Fibroblast of lung (primary cell): ENCODE measurements around the gene IER5L. TPM values are rescaled to one million over a fixed set of nuclear protein-coding genes. Genes with fewer than 3 reads are reported as not detected.
"Not testable (repeated sequence)": the region's sequence is repeated elsewhere in the genome, so short reads cannot be mapped to it uniquely, and the experiment has no call there.

ENCODE experiments used
- DNase-seq, 2 donors: peaks; one replicate each; pipeline versions ENCODE4 v3.0.0 to v3.0.0-alpha.2; 2010; ENCODE audit warnings: low read depth in 2 of 2
- H2AFZ ChIP-seq: 2 replicates; pipeline ENCODE4 v1.5.1; 2012; ENCODE audit warnings: low read length, control low read depth, inconsistent platforms
- H3K27ac ChIP-seq: 2 replicates; pipeline ENCODE4 v1.5.1; 2011; ENCODE audit warnings: low read length, control low read depth; ENCODE audit not compliant: insufficient read depth
- H3K27me3 ChIP-seq: 2 replicates; pipeline ENCODE4 v1.5.1; 2011; ENCODE audit warnings: mild to moderate bottlenecking, low read length; ENCODE audit not compliant: control insufficient read depth, insufficient read depth
- H3K36me3 ChIP-seq: 2 replicates; pipeline ENCODE4 v1.5.1; 2011; ENCODE audit warnings: low read length; ENCODE audit not compliant: control insufficient read depth, insufficient read depth
- H3K4me1 ChIP-seq: 2 replicates; pipeline ENCODE4 v1.5.1; 2011; ENCODE audit warnings: low read length; ENCODE audit not compliant: control insufficient read depth, insufficient read depth; ENCODE audit errors: extremely low read depth
- H3K4me2 ChIP-seq: 2 replicates; pipeline ENCODE4 v1.5.1; 2011; ENCODE audit warnings: low read length, control low read depth; ENCODE audit not compliant: insufficient read depth; ENCODE audit errors: extremely low read depth
- H3K4me3 ChIP-seq, 4 experiments: fragments of 200-600 bp in 1 of 4; sonication (generic) in 1 of 4; replicated peaks in 1 of 4; 2 replicates each; pipeline ENCODE4 v1.5.1; 2011 to 2016; ENCODE audit warnings: low read length in 4 of 4, low read depth in 3 of 4, mild to moderate bottlenecking in 3 of 4, control low read depth in 2 of 4, inconsistent platforms in 1 of 4, mixed read lengths in 1 of 4; ENCODE audit not compliant: insufficient read depth in 1 of 4; ENCODE audit errors: control extremely low read depth in 1 of 4
- H3K79me2 ChIP-seq: 2 replicates; pipeline ENCODE4 v1.5.1; 2012; ENCODE audit warnings: mild to moderate bottlenecking, low read length, inconsistent platforms; ENCODE audit not compliant: control insufficient read depth, insufficient read depth
- H3K9ac ChIP-seq: 2 replicates; pipeline ENCODE4 v1.5.1; 2011; ENCODE audit warnings: mild to moderate bottlenecking, low read length, control low read depth; ENCODE audit not compliant: insufficient read depth
- H3K9me3 ChIP-seq: 2 replicates; pipeline ENCODE4 v1.5.1; 2012; ENCODE audit warnings: low read depth, low read length; ENCODE audit not compliant: control insufficient read depth, insufficient read depth
- H4K20me1 ChIP-seq: 2 replicates; pipeline ENCODE4 v1.5.1; 2011; ENCODE audit warnings: low read length; ENCODE audit not compliant: control insufficient read depth, insufficient read depth; ENCODE audit errors: extremely low read depth
- CTCF ChIP-seq, 2 donors: IDR thresholded peaks in 1 of 2; conservative IDR thresholded peaks in 1 of 2; 1 replicate in 1 of 2; 2 replicates in 1 of 2; pipeline ENCODE4 v1.5.1; 2011 to 2012; ENCODE audit warnings: low read length in 2 of 2, control low read depth in 1 of 2, inconsistent platforms in 1 of 2, low read depth in 1 of 2, mild to moderate bottlenecking in 1 of 2
- EZH2 ChIP-seq: IDR thresholded peaks from 2 replicates; pipeline ENCODE4 v1.5.1; 2012; ENCODE audit warnings: low read length, control low read depth, mild to moderate bottlenecking; ENCODE audit errors: missing control alignments
- polyA plus RNA-seq, 2 donors: library from polyadenylated mRNA; depleted of rRNA in 1 of 2; stranded (reverse) in 1 of 2; unstranded in 1 of 2; fragments of >200 nt; gene quantifications; 2 replicates each; pipeline ENCODE4 v1.2.1, GENCODE V29; 2011 to 2012; ENCODE audit warnings: missing spikeins in 1 of 2
- total RNA-seq: library from RNA; depleted of rRNA; stranded (reverse); fragments of >200 nt; gene quantifications from 2 replicates; pipeline ENCODE4 v1.2.1, GENCODE V29; 2014

Gene IER5L
- total and polyA plus RNA-seq, 2 donors (not counting 1 experiment from before 2014, with no cell fraction given): 9.2 to 71.5 TPM

GRCh38 chr9:129198319-129199043 lies 20.4 kb upstream of the IER5L start:
- Histone ChIP-seq H2AFZ (peak overlapping the region; percentile 81), H3K36me3 (no peaks in the 10 kb centered on the region), H3K9ac (peak overlapping the region; percentile 59), H3K79me2 (no peaks in the 10 kb centered on the region), H3K4me2 (peak overlapping the region; percentile 77), H3K9me3 (no peaks in the 10 kb centered on the region), H4K20me1 (no peaks in the 10 kb centered on the region), H3K4me3 (peak overlapping the region in 1 of 4 experiments; percentile 14), H3K27ac (peak overlapping the region; percentile 79), H3K4me1 (peaks cover 10% of the 10 kb centered on the region), H3K27me3 (peaks cover 3% of the 10 kb centered on the region)
- DNase-seq: peak; percentile 78 to 91
- no peak for TF ChIP-seq CTCF (conservative IDR thresholded peaks at IDR 0.05 in 1 of 2, IDR thresholded peaks at IDR 0.05 in 1 of 2; ENCODE audit: low read depth in 1 of 2, low read length in 2 of 2)
- TF ChIP-seq EZH2: no peak

GRCh38 chr9:129197978-129198318 lies 19.9 kb upstream of the IER5L start:
- Histone ChIP-seq H2AFZ (peak overlapping the region; percentile 81), H4K20me1 (no peaks in the 10 kb centered on the region), H3K4me3 (peak overlapping the region in 1 of 4 experiments; percentile 14), H3K9ac (peak overlapping the region; percentile 59), H3K27me3 (peaks cover 3% of the 10 kb centered on the region), H3K36me3 (no peaks in the 10 kb centered on the region), H3K79me2 (no peaks in the 10 kb centered on the region), H3K27ac (peak overlapping the region; percentile 79), H3K4me2 (peak overlapping the region; percentile 77), H3K4me1 (peaks cover 10% of the 10 kb centered on the region), H3K9me3 (no peaks in the 10 kb centered on the region)
- TF ChIP-seq CTCF (conservative IDR thresholded peaks at IDR 0.05 in 1 of 2, IDR thresholded peaks at IDR 0.05 in 1 of 2; ENCODE audit: low read depth in 1 of 2, low read length in 2 of 2) (no peak), EZH2 (no peak)
- DNase-seq: no peak

- H3K9ac ChIP-seq, H4K20me1 ChIP-seq, H3K79me2 ChIP-seq, DNase-seq, H2AFZ ChIP-seq, H3K4me3 ChIP-seq, H3K27me3 ChIP-seq, H3K4me2 ChIP-seq, H3K9me3 ChIP-seq, H3K36me3 ChIP-seq, H3K27ac ChIP-seq: not testable (repeated sequence)
- peaks cover 10% of the 10 kb centered on the region for H3K4me1 ChIP-seq
Measured at GRCh38 chr9:129197045-129197444, 19.0 kb upstream of the IER5L start.
